ENCODE data around the gene ATP6V1C2.

ATP6V1C2 gene

GRCh38 chr2:10826026-10826425 lies 104.6 kb downstream of the ATP6V1C2 start:
- DNase-seq (ENCODE audit: low read depth): no peak
- H3K4me3 ChIP-seq (ENCODE audit: low read depth, low read length): no peak overlapping the region
- no peak for TF ChIP-seq CTCF (IDR thresholded peaks at IDR 0.05; ENCODE audit: insufficient read depth, low read depth, low read length, missing control alignments)

GRCh38 chr2:10826625-10827024 lies 105.2 kb downstream of the ATP6V1C2 start:
- no peak overlapping the region for H3K4me3 ChIP-seq (ENCODE audit: low read depth, low read length)
- no peak for TF ChIP-seq CTCF (IDR thresholded peaks at IDR 0.05; ENCODE audit: insufficient read depth, low read depth, low read length, missing control alignments)
- DNase-seq (ENCODE audit: low read depth): no peak

GRCh38 chr2:10828346-10828745 lies 106.9 kb downstream of the ATP6V1C2 start:
- no peak for DNase-seq (ENCODE audit: low read depth)
- H3K4me3 ChIP-seq (ENCODE audit: low read depth, low read length): no peak overlapping the region
- TF ChIP-seq CTCF (IDR thresholded peaks at IDR 0.05; ENCODE audit: insufficient read depth, low read depth, low read length, missing control alignments): no peak

GRCh38 chr2:10829299-10829698 lies 107.9 kb downstream of the ATP6V1C2 start:
- DNase-seq (ENCODE audit: low read depth): no peak
- TF ChIP-seq CTCF (IDR thresholded peaks at IDR 0.05; ENCODE audit: insufficient read depth, low read depth, low read length, missing control alignments): no peak
- no peak overlapping the region for H3K4me3 ChIP-seq (ENCODE audit: low read depth, low read length)

- no peak for DNase-seq (ENCODE audit: low read depth)
- no peak overlapping the region for H3K4me3 ChIP-seq (ENCODE audit: low read depth, low read length)
- no peak for TF ChIP-seq CTCF (IDR thresholded peaks at IDR 0.05; ENCODE audit: insufficient read depth, low read depth, low read length, missing control alignments)
Measured at GRCh38 chr2:10830203-10830602, 108.8 kb downstream of the ATP6V1C2 start.

GRCh38 chr2:10830641-10831399 lies 109.4 kb downstream of the ATP6V1C2 start:
- no peak for TF ChIP-seq CTCF (IDR thresholded peaks at IDR 0.05; ENCODE audit: insufficient read depth, low read depth, low read length, missing control alignments)
- no peak for DNase-seq (ENCODE audit: low read depth)
- H3K4me3 ChIP-seq (ENCODE audit: low read depth, low read length): no peak overlapping the region

Data from GM12865 (cell line).